SU-DHL-6 (cell line): ENCODE data around the gene FAM13C.

Experiments used
- H2AFZ ChIP-seq: fragments of 200-600 bp; sonication (generic); 2 replicates; pipeline ENCODE4 v1.6.1; 2014; ENCODE audit warnings: low read depth, mild to moderate bottlenecking, moderate library complexity, mixed read lengths, antibody characterized with exemption, low read length; ENCODE audit not compliant: severe bottlenecking
- H3F3A ChIP-seq: fragments of 200-600 bp; shearing (Covaris generic); 2 replicates; pipeline ENCODE4 v1.6.0; 2016; ENCODE audit warnings: antibody characterized with exemption, mild to moderate bottlenecking; ENCODE audit not compliant: insufficient read depth
- H3K27ac ChIP-seq: fragments of 200-600 bp; sonication (generic); 2 replicates; pipeline ENCODE4 v1.5.1; 2016; ENCODE audit warnings: low read depth, mild to moderate bottlenecking, low read length, moderate library complexity, mixed read lengths
- H3K27me3 ChIP-seq: fragments of 200-600 bp; sonication (generic), shearing (Covaris generic); 2 replicates; pipeline ENCODE4 v1.6.0; 2014; ENCODE audit warnings: mild to moderate bottlenecking, low read length
- H3K36me3 ChIP-seq: fragments of 200-600 bp; sonication (generic); 2 replicates; pipeline ENCODE4 v1.6.1; 2014; ENCODE audit warnings: mild to moderate bottlenecking, low read length, mixed read lengths
- H3K4me2 ChIP-seq: fragments of 300-600, 200-600 bp; shearing (Covaris generic), sonication (generic); 2 replicates; pipeline ENCODE4 v1.6.0; 2014; ENCODE audit warnings: low read length, low read depth, mild to moderate bottlenecking; ENCODE audit not compliant: poor library complexity, severe bottlenecking
- H3K4me3 ChIP-seq: fragments of 200-600 bp; sonication (generic); 2 replicates; pipeline ENCODE4 v1.5.1; 2014; ENCODE audit warnings: antibody characterized with exemption, low read length, mild to moderate bottlenecking, mixed read lengths; ENCODE audit not compliant: insufficient read depth, poor library complexity, severe bottlenecking
- H3K79me2 ChIP-seq: fragments of 200-600 bp; sonication (generic); 2 replicates; pipeline ENCODE4 v1.6.1; 2014; ENCODE audit warnings: mild to moderate bottlenecking, low read length, moderate library complexity; ENCODE audit not compliant: insufficient read depth
- H3K9ac ChIP-seq: fragments of 200-600 bp; sonication (generic); 2 replicates; pipeline ENCODE4 v1.7.0; 2014; ENCODE audit warnings: mild to moderate bottlenecking, low read length
- H3K9me2 ChIP-seq: fragments of 200-600 bp; sonication (generic); replicated peaks from 2 replicates; pipeline ENCODE4 v1.6.1; 2014; ENCODE audit warnings: low read length; ENCODE audit not compliant: insufficient read depth
- H3K9me3 ChIP-seq: fragments of 200-600 bp; sonication (generic); 2 replicates; pipeline ENCODE4 v1.6.1; 2014; ENCODE audit warnings: low read length, mixed read lengths; ENCODE audit not compliant: insufficient read depth
- H4K20me1 ChIP-seq: fragments of 200-600 bp; sonication (generic); 2 replicates; pipeline ENCODE4 v1.6.1; 2014; ENCODE audit warnings: low read depth, mild to moderate bottlenecking, antibody characterized with exemption, low read length, moderate library complexity, mixed read lengths
- CTCF ChIP-seq: fragments of 200-600 bp; sonication (generic); IDR thresholded peaks from one replicate; pipeline ENCODE4 v1.5.1; 2017; ENCODE audit warnings: antibody characterized with exemption, mild to moderate bottlenecking, low read length, moderate library complexity; ENCODE audit not compliant: insufficient read depth, poor library complexity, severe bottlenecking
- EZH2phosphoT487 ChIP-seq: fragments of 200-600 bp; sonication (generic), shearing (Covaris generic); conservative IDR thresholded peaks from 2 replicates; pipeline ENCODE4 v1.6.1; 2018; ENCODE audit warnings: mild to moderate bottlenecking, antibody characterized with exemption, low read length, moderate library complexity, mixed read lengths

Gene FAM13C

GRCh38 chr10:59303018-59303417, 59.3 kb downstream of the FAM13C start:
- Histone ChIP-seq H3K9me2 (no peaks in the 10 kb centered on the region), H3K36me3 (no peaks in the 10 kb centered on the region), H4K20me1 (no peaks in the 10 kb centered on the region), H3F3A (no peaks in the 10 kb centered on the region), H2AFZ (no peak overlapping the region), H3K27ac (no peak overlapping the region), H3K27me3 (no peaks in the 10 kb centered on the region), H3K79me2 (no peaks in the 10 kb centered on the region), H3K4me3 (no peak overlapping the region), H3K9ac (no peak overlapping the region), H3K4me2 (no peak overlapping the region), H3K9me3 (no peaks in the 10 kb centered on the region)
- no peak for TF ChIP-seq EZH2phosphoT487
- TF ChIP-seq CTCF: no peak

- Histone ChIP-seq H3K9ac (no peak overlapping the region), H3K79me2 (no peaks in the 10 kb centered on the region), H3K9me2 (no peaks in the 10 kb centered on the region), H3K27me3 (no peaks in the 10 kb centered on the region), H4K20me1 (no peaks in the 10 kb centered on the region), H3K9me3 (no peaks in the 10 kb centered on the region), H3K4me3 (no peak overlapping the region), H3K4me2 (no peak overlapping the region), H3K27ac (no peak overlapping the region), H3K36me3 (no peaks in the 10 kb centered on the region), H2AFZ (no peak overlapping the region), H3F3A (no peaks in the 10 kb centered on the region)
- no peak for TF ChIP-seq CTCF
- no peak for TF ChIP-seq EZH2phosphoT487
Observed at GRCh38 chr10:59302381-59302780, 60.0 kb downstream of the FAM13C start.

- Histone ChIP-seq H3K9me2 (no peaks in the 10 kb centered on the region), H3K9ac (no peak overlapping the region), H3K4me2 (no peak overlapping the region), H3K36me3 (no peaks in the 10 kb centered on the region), H3K4me3 (no peak overlapping the region), H3K27me3 (no peaks in the 10 kb centered on the region), H3F3A (no peaks in the 10 kb centered on the region), H3K9me3 (no peaks in the 10 kb centered on the region), H4K20me1 (no peaks in the 10 kb centered on the region), H3K79me2 (no peaks in the 10 kb centered on the region), H2AFZ (no peak overlapping the region), H3K27ac (no peak overlapping the region)
- TF ChIP-seq EZH2phosphoT487: no peak
- TF ChIP-seq CTCF: no peak
Observed at GRCh38 chr10:59301067-59301754, 61.1 kb downstream of the FAM13C start.
